Renal pelvis (tissue), 4 donors: ENCODE measurements around the gene GPX1. TPM values are rescaled to one million over a fixed set of nuclear protein-coding genes. Genes with fewer than 3 reads are reported as not detected.
"Not testable (repeated sequence)": the region's sequence is repeated elsewhere in the genome, so short reads cannot be mapped to it uniquely, and the experiment has no call there.

Experiments
- DNase-seq: peaks from one replicate; pipeline ENCODE4 v3.0.0-alpha.2; 2013
- polyA plus RNA-seq, 3 donors: library from polyadenylated mRNA; unstranded; fragments of 120-200 nt; gene quantifications; one replicate each; pipeline ENCODE4 v1.2.1, GENCODE V29; 2013; ENCODE audit not compliant: insufficient read length in 3 of 3

GPX1 gene
- polyA plus RNA-seq, 3 donors = 145 to 187 (median 184) TPM

DNA sequence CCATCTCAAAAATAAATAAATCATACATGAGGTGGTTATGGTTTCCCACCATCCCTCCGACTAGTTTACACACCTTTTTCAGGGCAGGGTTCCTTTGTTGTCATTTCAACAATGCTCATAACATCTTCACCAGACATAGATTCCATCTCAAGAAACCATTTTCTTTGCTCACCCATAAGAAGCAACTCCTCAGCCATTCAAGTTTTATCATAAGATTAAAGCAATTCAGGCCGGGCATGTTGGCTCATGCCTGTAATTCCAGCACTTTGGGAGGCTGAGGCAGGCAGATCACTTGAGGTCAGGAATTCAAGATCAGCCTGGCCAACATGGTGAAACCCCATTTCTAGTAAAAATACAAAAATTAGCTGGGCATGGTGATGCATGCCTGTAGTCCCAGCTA is 29.8 kb downstream of the GPX1 start:
- DNase-seq = not testable (repeated sequence)

DNA sequence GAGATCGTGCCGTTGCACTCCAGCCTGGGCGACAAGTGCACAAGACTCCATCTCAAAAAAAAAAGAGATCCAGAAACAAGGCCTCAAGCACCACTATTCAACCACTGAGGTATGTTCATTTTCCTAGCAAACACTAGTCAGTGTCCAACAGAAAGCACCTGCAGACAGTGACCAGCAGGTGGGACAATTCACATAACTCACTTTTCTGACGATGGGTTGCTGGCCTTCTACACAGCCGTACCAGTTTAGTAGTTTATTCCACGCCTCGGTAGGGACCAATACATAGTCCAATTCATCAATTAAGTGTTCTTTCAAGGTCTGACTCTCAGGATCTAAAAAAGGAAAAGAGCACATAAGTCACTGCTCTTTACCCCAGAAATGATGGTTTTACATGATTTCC is 30.7 kb downstream of the GPX1 start:
- no peak for DNase-seq

DNA sequence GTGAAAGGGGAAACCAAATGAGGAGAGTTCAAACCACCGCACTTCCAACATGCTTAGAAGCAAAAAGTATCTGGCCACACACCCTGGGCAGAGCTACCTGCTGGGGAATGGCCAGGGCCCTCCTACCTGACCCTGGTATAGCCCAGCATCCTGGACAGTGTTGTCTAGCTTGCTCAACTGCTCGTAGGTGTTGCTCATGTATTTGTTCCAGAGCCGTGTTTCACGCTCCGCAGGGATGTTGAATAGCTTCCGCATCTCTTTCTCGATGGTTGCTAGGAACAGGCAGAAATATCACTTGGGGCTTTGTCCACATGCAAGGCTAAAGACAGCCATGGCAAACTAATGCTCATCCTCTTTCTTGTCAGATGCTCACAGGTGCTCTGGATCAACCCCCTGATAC is 33.4 kb downstream of the GPX1 start:
- no peak for DNase-seq

DNA sequence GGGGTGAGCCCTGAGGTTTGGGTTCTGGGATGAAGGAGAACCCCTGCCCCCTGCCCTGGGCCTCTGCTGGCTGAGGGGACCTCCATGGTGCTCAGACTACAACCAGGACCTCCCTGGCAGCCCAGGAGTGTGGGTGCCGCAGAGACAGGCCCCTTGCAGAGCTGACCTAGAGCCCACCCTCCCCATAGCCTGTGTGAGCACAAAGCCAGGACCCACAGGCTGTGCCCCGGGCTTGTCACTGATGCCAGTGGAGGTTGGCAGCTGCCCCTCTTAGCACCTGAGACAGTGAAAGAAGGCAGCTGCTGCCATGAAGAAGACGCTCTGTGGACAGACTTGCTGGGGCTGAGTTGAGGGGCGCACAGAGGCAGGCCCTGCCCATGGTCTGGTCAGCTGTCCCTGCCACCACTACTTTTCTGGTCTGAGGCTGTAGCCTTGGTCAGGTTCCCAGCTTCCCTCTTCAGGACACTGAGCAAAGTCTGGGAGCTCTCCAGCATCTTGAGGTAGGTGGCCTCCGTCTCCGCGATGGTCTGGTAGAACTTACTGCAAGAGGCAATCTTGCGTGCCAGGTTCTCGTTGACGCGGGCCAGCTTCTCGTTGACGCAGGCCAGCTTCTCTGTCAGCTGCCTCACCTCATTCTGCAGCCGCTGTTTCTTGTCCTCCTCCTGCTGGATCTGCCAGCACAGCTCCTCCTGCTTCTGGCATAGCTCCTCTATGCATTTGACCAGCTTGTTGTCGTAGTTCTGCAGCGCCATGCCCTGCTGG is 41.3 kb downstream of the GPX1 start:
- no peak for DNase-seq

DNA sequence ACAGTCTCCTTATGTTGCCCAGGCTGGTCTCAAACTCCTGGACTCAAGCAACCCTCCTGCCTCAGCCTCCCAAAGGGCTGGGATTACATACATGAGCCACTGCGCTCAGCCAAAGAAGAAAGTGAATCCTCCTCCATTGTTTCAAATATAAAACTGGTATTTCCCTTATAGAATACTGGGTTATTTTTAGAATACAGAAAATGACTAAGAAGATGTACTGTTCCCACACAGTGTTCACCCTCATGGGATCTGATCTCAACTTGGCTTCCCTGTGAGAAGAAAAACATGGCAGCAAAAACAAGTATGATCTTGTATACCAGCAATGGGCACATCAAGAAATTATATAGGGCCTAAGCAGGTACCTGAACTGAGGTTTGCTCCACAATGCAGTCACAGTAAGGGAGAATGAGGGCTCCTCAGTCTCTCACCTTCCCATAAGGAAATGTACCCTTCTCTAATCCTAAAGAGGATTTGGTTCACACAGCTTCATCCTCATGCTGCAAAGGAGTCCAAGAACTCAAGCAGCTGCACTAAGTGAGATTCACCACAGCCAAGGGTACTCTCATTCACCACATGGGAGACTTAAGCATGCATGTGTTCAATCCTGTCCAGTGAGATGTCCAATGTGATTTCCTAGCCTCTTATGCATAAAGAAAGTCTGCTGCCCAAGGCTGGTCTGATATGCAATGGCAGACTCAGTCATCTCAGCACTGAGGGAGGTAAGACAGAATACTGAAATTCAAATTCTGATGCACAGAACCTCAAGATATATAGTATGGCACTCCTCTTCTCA is 44.1 kb downstream of the GPX1 start:
- no peak for DNase-seq

DNA sequence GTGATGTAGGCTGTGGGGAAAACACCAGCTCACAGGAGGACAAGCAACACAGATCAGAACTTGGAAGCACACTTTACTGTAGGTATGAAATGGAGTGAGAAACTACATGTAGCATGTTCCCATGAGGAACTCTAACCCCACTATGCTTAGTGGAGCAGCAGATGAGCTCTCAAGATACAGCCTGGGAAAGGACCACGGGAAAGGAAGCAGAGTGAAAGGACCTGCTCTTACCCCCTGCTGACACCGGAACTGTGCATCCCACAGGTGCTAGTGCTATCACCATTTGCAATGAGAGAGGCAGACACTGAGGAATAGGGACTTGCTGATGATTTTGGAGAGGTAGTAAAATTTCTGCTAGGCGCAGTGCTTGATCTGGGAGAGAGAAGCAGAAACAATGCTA is 46.9 kb downstream of the GPX1 start:
- no peak for DNase-seq

DNA sequence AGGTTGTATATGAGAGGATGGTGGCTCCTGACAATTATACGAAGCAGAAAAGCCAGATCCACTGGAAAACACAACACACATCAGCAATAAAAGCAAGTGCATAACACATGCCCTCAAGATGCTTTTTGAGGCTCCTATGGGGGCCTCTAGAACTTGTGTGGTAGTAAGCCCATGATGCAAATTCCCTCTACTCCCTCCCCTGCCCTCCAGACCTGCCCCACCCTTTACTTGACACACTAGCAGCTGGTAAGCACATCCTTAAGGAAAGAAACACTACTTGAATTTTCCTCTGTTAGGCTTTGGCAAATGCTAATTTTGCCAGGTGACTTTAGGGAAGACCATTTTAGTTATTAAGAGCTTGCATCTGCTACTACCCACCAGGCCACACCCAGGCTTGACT is 47.5 kb downstream of the GPX1 start:
- DNase-seq = no peak

Other genes starting within 250 kb of the GPX1 start
- 10 to 100 TPM; 61.3 to 66.0 (median 61.4) TPM for gene USP19, start 237.5 kb downstream of the GPX1 start, polyA plus RNA-seq
- gene LAMB2, start 225.3 kb downstream of the GPX1 start, polyA plus RNA-seq = 100 to 1,000 TPM; 397 to 499 (median 414) TPM
- 10 to 100 TPM; 21.8 to 30.2 (median 26.8) TPM for gene CCDC71, start 192.0 kb downstream of the GPX1 start, polyA plus RNA-seq
- gene KLHDC8B, start 186.8 kb downstream of the GPX1 start, polyA plus RNA-seq = 10 to 100 TPM; 43.7 to 45.0 (median 44.1) TPM
- gene C3orf62, start 81.1 kb downstream of the GPX1 start, polyA plus RNA-seq = 10 to 100 TPM in 2 of 3 donors, 1 to 10 TPM in 1; 8.7 to 15.5 (median 14.1) TPM
- gene USP4, start 18.3 kb downstream of the GPX1 start, polyA plus RNA-seq = 10 to 100 TPM; 58.0 to 78.6 (median 65.9) TPM
- 100 to 1,000 TPM; 464 to 540 (median 513) TPM for gene RHOA, start 53.6 kb upstream of the GPX1 start, polyA plus RNA-seq
- 10 to 100 TPM; 32.5 to 40.4 (median 36.1) TPM for gene TCTA, start 54.1 kb upstream of the GPX1 start, polyA plus RNA-seq
- gene AMT, start 64.1 kb upstream of the GPX1 start, polyA plus RNA-seq = 10 to 100 TPM; 40.0 to 48.4 (median 43.4) TPM
- 10 to 100 TPM; 22.7 to 27.3 (median 25.5) TPM for gene NICN1, start 71.0 kb upstream of the GPX1 start, polyA plus RNA-seq
- gene DAG1, start 111.9 kb upstream of the GPX1 start, polyA plus RNA-seq = 100 to 1,000 TPM; 119 to 120 (median 119) TPM
- 1 to 10 TPM; 1.6 to 2.1 (median 2.0) TPM for gene BSN, start 196.1 kb upstream of the GPX1 start, polyA plus RNA-seq